Measurements from ENCODE around the gene ABCA7.
"Not testable (repeated sequence)": the region's sequence is repeated elsewhere in the genome, so short reads cannot be mapped to it uniquely, and the experiment has no call there.

The ABCA7 gene

GRCh38 chr19:1105873-1106840 lies 66.2 kb downstream of the ABCA7 start:
- DNase-seq (ENCODE audit: low spot score) = no peak

GRCh38 chr19:1106841-1107660 lies 67.1 kb downstream of the ABCA7 start:
- no peak for DNase-seq (ENCODE audit: low spot score)

- DNase-seq (ENCODE audit: low spot score) = no peak
Measured at GRCh38 chr19:1107661-1108261, 67.9 kb downstream of the ABCA7 start.

GRCh38 chr19:1108291-1109031 lies 68.6 kb downstream of the ABCA7 start:
- no peak for DNase-seq (ENCODE audit: low spot score)

GRCh38 chr19:1109032-1109551 lies 69.2 kb downstream of the ABCA7 start:
- DNase-seq (ENCODE audit: low spot score) = no peak

- no peak for DNase-seq (ENCODE audit: low spot score)
Measured at GRCh38 chr19:1109697-1110671, 70.1 kb downstream of the ABCA7 start.

- no peak for DNase-seq (ENCODE audit: low spot score)
Measured at GRCh38 chr19:1110809-1111640, 71.1 kb downstream of the ABCA7 start.

GRCh38 chr19:1111641-1112267 lies 71.8 kb downstream of the ABCA7 start:
- DNase-seq (ENCODE audit: low spot score) = no peak

- no peak for DNase-seq (ENCODE audit: low spot score)
Measured at GRCh38 chr19:1112268-1113029, 72.5 kb downstream of the ABCA7 start.

GRCh38 chr19:1113030-1113985 lies 73.4 kb downstream of the ABCA7 start:
- DNase-seq (ENCODE audit: low spot score) = peak; percentile 82

- no peak for DNase-seq (ENCODE audit: low spot score)
Measured at GRCh38 chr19:1113986-1114483, 74.1 kb downstream of the ABCA7 start.

- DNase-seq (ENCODE audit: low spot score) = not testable (repeated sequence)
Measured at GRCh38 chr19:1114728-1115127, 74.8 kb downstream of the ABCA7 start.
